ENCODE measurements around the gene CTSF. TPM values are rescaled to one million over a fixed set of nuclear protein-coding genes. Genes with fewer than 3 reads are reported as not detected.

Gene CTSF
- polyA plus RNA-seq, 3 donors, result 1.5 to 3.5 (median 2.3) TPM

- H2AFZ ChIP-seq (ENCODE audit: insufficient read depth, low read depth, low read length, poor library complexity, severe bottlenecking), result no peak overlapping the region
- intact Hi-C loops (cut with micrococcal nuclease), result loop anchor here in 1 of 2 donors (10.0 kb wide), 1 partner anchor 254 kb away; no protein-coding TSS in a partner anchor
- no peak overlapping the region for H3K4me2 ChIP-seq (replicated peaks; ENCODE audit: extremely low read depth, low read length, poor library complexity, severe bottlenecking)
- Mint-ChIP-seq H3K4me1 (peaks cover 7% of the 10 kb centered on the region), H3K36me3 (peaks cover 0 to 2% of the 10 kb centered on the region in 2 donors), H3K27ac (no peak overlapping the region), H3K4me3 (no peak overlapping the region), H3K9me3 (peaks cover 8 to 23% (median 17%) of the 10 kb centered on the region in 7 donors), H3K27me3 (ENCODE audit: low read depth in 3 of 3) (peaks cover 4 to 16% (median 12%) of the 10 kb centered on the region in 3 donors)
- no peak overlapping the region for H3K9ac ChIP-seq (ENCODE audit: insufficient read depth, low read length, poor library complexity, severe bottlenecking)
- no peaks in the 10 kb centered on the region for H3K79me2 ChIP-seq (ENCODE audit: insufficient read depth, low read length)
- no peak overlapping the region for H3K27ac ChIP-seq (ENCODE audit: low read depth in 1 of 2, low read length in 2 of 2)
- no peak for DNase-seq
- H3K4me3 ChIP-seq (replicated peaks in 1 of 3; ENCODE audit: low read depth in 2 of 3, low read length in 3 of 3), result no peak overlapping the region
- TF ChIP-seq CTCF (IDR thresholded peaks at IDR 0.05), result no peak
- peaks cover 0 to 4% of the 10 kb centered on the region in 2 donors for H3K4me1 ChIP-seq (ENCODE audit: control insufficient read depth in 1 of 2, insufficient read depth in 2 of 2, low read length in 2 of 2)
- no peaks in the 10 kb centered on the region for H4K20me1 ChIP-seq (ENCODE audit: insufficient read depth, low read length)
- H3K9me3 ChIP-seq (replicated peaks in 1 of 2; ENCODE audit: control insufficient read depth in 1 of 2, insufficient read depth in 1 of 2, low read length in 2 of 2), result peaks cover 8 to 9% of the 10 kb centered on the region in 2 donors
- no peaks in the 10 kb centered on the region for H3K36me3 ChIP-seq (replicated peaks in 1 of 2; ENCODE audit: control insufficient read depth in 1 of 2, insufficient read depth in 2 of 2, low read length in 2 of 2)
- WGBS (ENCODE audit: insufficient coverage), result no CpG with 5 or more reads among the region's 3 CpGs
- no peaks in the 10 kb centered on the region for H3K27me3 ChIP-seq (ENCODE audit: control insufficient read depth in 2 of 2, insufficient read depth in 2 of 2, low read length in 2 of 2)
These were observed 12.9 kb upstream of the CTSF start for GRCh38 chr11:66581261-66581660.

GRCh38 chr11:66580803-66581202 lies 12.4 kb upstream of the CTSF start:
- Mint-ChIP-seq H3K36me3 (peaks cover 0 to 2% of the 10 kb centered on the region in 2 donors), H3K9me3 (peaks cover 8 to 23% (median 17%) of the 10 kb centered on the region in 7 donors), H3K27ac (no peak overlapping the region), H3K27me3 (ENCODE audit: low read depth in 3 of 3) (peaks cover 4 to 16% (median 12%) of the 10 kb centered on the region in 3 donors), H3K4me3 (no peak overlapping the region), H3K4me1 (peaks cover 7% of the 10 kb centered on the region)
- Histone ChIP-seq H3K4me2 (replicated peaks; ENCODE audit: extremely low read depth, low read length, poor library complexity, severe bottlenecking) (no peak overlapping the region), H3K9ac (ENCODE audit: insufficient read depth, low read length, poor library complexity, severe bottlenecking) (no peak overlapping the region), H4K20me1 (ENCODE audit: insufficient read depth, low read length) (no peaks in the 10 kb centered on the region), H3K9me3 (replicated peaks in 1 of 2; ENCODE audit: control insufficient read depth in 1 of 2, insufficient read depth in 1 of 2, low read length in 2 of 2) (peaks cover 8 to 9% of the 10 kb centered on the region in 2 donors), H3K27ac (ENCODE audit: low read depth in 1 of 2, low read length in 2 of 2) (no peak overlapping the region), H3K4me3 (replicated peaks in 1 of 3; ENCODE audit: low read depth in 2 of 3, low read length in 3 of 3) (no peak overlapping the region), H3K79me2 (ENCODE audit: insufficient read depth, low read length) (no peaks in the 10 kb centered on the region), H3K27me3 (ENCODE audit: control insufficient read depth in 2 of 2, insufficient read depth in 2 of 2, low read length in 2 of 2) (no peaks in the 10 kb centered on the region), H3K36me3 (replicated peaks in 1 of 2; ENCODE audit: control insufficient read depth in 1 of 2, insufficient read depth in 2 of 2, low read length in 2 of 2) (no peaks in the 10 kb centered on the region), H3K4me1 (ENCODE audit: control insufficient read depth in 1 of 2, insufficient read depth in 2 of 2, low read length in 2 of 2) (peaks cover 0 to 4% of the 10 kb centered on the region in 2 donors), H2AFZ (ENCODE audit: insufficient read depth, low read depth, low read length, poor library complexity, severe bottlenecking) (no peak overlapping the region)
- DNase-seq, result no peak
- TF ChIP-seq CTCF (IDR thresholded peaks at IDR 0.05), result no peak
- intact Hi-C loops (cut with micrococcal nuclease), result loop anchor here in 1 of 2 donors (10.0 kb wide), 1 partner anchor 254 kb away; no protein-coding TSS in a partner anchor
- WGBS (ENCODE audit: insufficient coverage), result 96% methylated on average over 5 of the region's 5 CpGs
